Heart right ventricle (tissue), 16 donors: ENCODE data around the gene TMEM247. TPM values are rescaled to one million over a fixed set of nuclear protein-coding genes. Genes with fewer than 3 reads are reported as not detected.
A peak's percentile ranks its signal among the peaks of the same experiment; 100 is the strongest.

Source experiments
- ATAC-seq, 8 donors: fragments of 200-7000 bp; cut with Tn5 transposase; one replicate each; pipeline ENCODE4 v1.9.1; 2020; ENCODE audit warnings: mild to moderate bottlenecking in 8 of 8, moderate library complexity in 8 of 8, moderate number of reproducible peaks in 1 of 8
- DNase-seq, 2 donors: peaks; one replicate each; pipeline ENCODE4 v3.0.0-alpha.2; 2020
- H3K27ac ChIP-seq, 10 donors: fragments of 200-600 bp; sonication (generic) in 2 of 10; one replicate each; pipeline versions ENCODE4 v1.5.0 to v1.8.0; 2020 to 2022; ENCODE audit warnings: mild to moderate bottlenecking in 3 of 10
- H3K27me3 ChIP-seq, 7 donors: fragments of 200-600 bp; one replicate each; pipeline ENCODE4 v1.8.0; 2021 to 2022; ENCODE audit warnings: mild to moderate bottlenecking in 2 of 7
- H3K36me3 ChIP-seq, 9 donors: fragments of 200-600 bp; sonication (generic) in 1 of 9; one replicate each; pipeline versions ENCODE4 v1.5.0 to v1.8.0; 2020 to 2022; ENCODE audit warnings: mild to moderate bottlenecking in 2 of 9
- H3K4me1 ChIP-seq, 9 donors: fragments of 200-600 bp; sonication (generic) in 1 of 9; one replicate each; pipeline versions ENCODE4 v1.5.0 to v1.8.0; 2020 to 2022; ENCODE audit warnings: mild to moderate bottlenecking in 4 of 9
- H3K4me3 ChIP-seq, 10 donors: fragments of 200-600 bp; sonication (generic) in 2 of 10; one replicate each; pipeline versions ENCODE4 v1.5.0 to v1.8.0; 2020 to 2022; ENCODE audit warnings: mild to moderate bottlenecking in 7 of 10, moderate library complexity in 2 of 10
- H3K9me3 ChIP-seq, 11 donors: fragments of 200-600 bp in 10 of 11; sonication (generic) in 2 of 11; one replicate each; pipeline versions ENCODE4 v1.5.0 to v1.8.0; 2013 to 2022; ENCODE audit warnings: mild to moderate bottlenecking in 2 of 11, control low read depth in 1 of 11, moderate library complexity in 1 of 11
- WGBS, 2 donors: extraction: QIAGEN DNeasy Blood & Tissue Kit; methylation state at CpG; one replicate each; pipeline ENCODE4 v1.1.7; 2013; ENCODE audit warnings: inconsistent platforms in 1 of 2; 5-methylcytosine and 5-hydroxymethylcytosine counted together
- intact Hi-C, 10 donors: fragments of 100-400 bp; cut with DNase I; formaldehyde crosslinking; loops; one replicate each; pipeline versions ENCODE4 v1.11.1 to v1.14.2; 2022
- polyA plus RNA-seq, 2 donors: library from polyadenylated mRNA; stranded (reverse); fragments of 200-250 nt; gene quantifications; one replicate each; pipeline ENCODE4 v1.2.3, GENCODE V29; 2013
- total RNA-seq, 10 donors: library from RNA; stranded (reverse); fragmentation: NEBNext Ultra II Directional in 3 of 10; extraction: Animal tissue kit (Norgen Biotek cat#: 25700) in 3 of 10; gene quantifications; one replicate each; pipeline versions ENCODE4 v1.2.1 to v1.2.4, GENCODE V29; 2021 to 2023
- TF ChIP-seq, protein P1 (sequence below), 9 donors: fragments of 200-600 bp; sonication (generic) in 2 of 9; IDR thresholded peaks; one replicate each; pipeline versions ENCODE4 v1.5.0 to v1.8.0; 2021 to 2022; ENCODE audit warnings: antibody characterized with exemption in 9 of 9, mild to moderate bottlenecking in 5 of 9, moderate library complexity in 1 of 9
- donor health status: Arrhythmogenic right ventricular cardiomyopathy.
- donor health status: ischemic (EF 13 %, LVEDD 7.1; RV severe dilation, severe dysfunction).
- donor health status: healthy with polysubstance abuse.
- donor health status: DM: no; HTN: yes; CAD: no.
- donor health status: DM: no; HTN: no; CAD: no.
- donor health status: ischemic (EF 25% LVEDD 6.9; RV normal size, moderate dysfunction).
- donor health status: ischemic (EF 25% LVEDD 5.7; RV mildly dilated, moderate dysfunction).
- donor health status: healthy.
- donor health status: DM: yes; HTN: yes; CAD: no.
- donor health status: Ischemic cardiomyopathy.
- donor health status: ischemic (EF 35%, LVEDD 5.7; RV mildly dilated, moderate dysfunction).
- donor health status: nonischemic (EF 11% LVEDD 7.7; RV severe dilation, severe dysfunction).
- donor health status: DM: yes; HTN: yes; CAD: no.
- donor health status: PGD.
- donor health status: ischemic (EF 29% LVEDD 5.4; RV normal size, mild dysfunction).
- donor health status: nonischemic (EF 23%, LVEDD 6.1; RV moderate dilation, normal function).

TMEM247 gene
- total and polyA plus RNA-seq, 12 donors: not detected

DNA sequence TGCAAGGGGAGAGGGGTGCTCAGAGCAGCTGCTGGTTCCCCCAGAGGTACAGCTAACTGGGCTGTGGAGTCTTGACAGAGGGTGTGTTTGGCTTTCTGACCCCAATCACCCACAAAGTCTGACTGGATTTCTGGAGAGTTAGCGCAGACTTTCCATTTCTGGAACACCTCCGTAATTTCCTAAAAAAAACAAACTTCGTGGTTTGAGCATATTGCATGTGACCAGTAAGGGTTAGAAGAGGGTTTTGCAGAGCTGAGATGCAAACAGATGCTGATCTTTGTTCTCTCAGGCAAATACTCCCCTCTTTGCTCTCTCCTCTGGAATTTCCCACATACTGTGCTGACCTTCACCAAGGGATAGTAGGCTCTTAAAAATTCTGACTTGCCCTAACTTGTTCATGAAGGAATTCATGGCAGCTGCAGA, 44.5 kb upstream of the TMEM247 start:
- intact Hi-C loops: no loop called here
- ATAC-seq: peak in 1 of 8 donors; percentile 23
- Histone ChIP-seq H3K27ac (peak overlapping the region in 1 of 10 donors; percentile 48), H3K27me3 (no peaks in the 10 kb centered on the region), H3K4me3 (no peak overlapping the region), H3K9me3 (no peaks in the 10 kb centered on the region), H3K36me3 (no peaks in the 10 kb centered on the region), H3K4me1 (peaks cover 0 to 21% (median 10%) of the 10 kb centered on the region in 9 donors)
- TF ChIP-seq, protein P1, sequence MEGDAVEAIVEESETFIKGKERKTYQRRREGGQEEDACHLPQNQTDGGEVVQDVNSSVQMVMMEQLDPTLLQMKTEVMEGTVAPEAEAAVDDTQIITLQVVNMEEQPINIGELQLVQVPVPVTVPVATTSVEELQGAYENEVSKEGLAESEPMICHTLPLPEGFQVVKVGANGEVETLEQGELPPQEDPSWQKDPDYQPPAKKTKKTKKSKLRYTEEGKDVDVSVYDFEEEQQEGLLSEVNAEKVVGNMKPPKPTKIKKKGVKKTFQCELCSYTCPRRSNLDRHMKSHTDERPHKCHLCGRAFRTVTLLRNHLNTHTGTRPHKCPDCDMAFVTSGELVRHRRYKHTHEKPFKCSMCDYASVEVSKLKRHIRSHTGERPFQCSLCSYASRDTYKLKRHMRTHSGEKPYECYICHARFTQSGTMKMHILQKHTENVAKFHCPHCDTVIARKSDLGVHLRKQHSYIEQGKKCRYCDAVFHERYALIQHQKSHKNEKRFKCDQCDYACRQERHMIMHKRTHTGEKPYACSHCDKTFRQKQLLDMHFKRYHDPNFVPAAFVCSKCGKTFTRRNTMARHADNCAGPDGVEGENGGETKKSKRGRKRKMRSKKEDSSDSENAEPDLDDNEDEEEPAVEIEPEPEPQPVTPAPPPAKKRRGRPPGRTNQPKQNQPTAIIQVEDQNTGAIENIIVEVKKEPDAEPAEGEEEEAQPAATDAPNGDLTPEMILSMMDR (IDR thresholded peaks at IDR 0.05): no peak
- DNase-seq: no peak
- WGBS, 2 donors: 67 to 72% methylated on average over 3 of the region's 3 CpGs

DNA sequence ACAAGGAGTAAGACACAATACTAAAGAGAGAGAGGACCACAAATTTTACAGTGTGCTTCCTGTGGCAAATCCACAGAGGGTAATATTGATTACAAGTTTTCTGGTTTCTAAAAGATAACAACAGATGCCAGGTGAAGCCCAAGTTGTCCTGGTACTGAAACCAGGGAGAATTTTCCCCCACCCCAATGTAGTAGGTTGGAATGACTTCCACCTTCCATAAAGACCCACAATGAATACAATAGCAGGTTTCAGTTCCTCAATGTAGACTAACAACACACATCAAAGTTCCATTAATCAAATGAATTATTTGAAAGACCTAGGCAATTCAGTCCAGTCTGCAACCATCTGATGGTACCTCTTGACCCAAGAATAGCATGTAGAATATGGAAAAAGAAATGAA, 44.0 kb upstream of the TMEM247 start:
- TF ChIP-seq, protein P1 (IDR thresholded peaks at IDR 0.05): no peak
- Histone ChIP-seq H3K4me1 (peaks cover 0 to 21% (median 10%) of the 10 kb centered on the region in 9 donors), H3K9me3 (no peaks in the 10 kb centered on the region), H3K27ac (peak overlapping the region in 1 of 10 donors; percentile 48), H3K4me3 (no peak overlapping the region), H3K27me3 (no peaks in the 10 kb centered on the region), H3K36me3 (no peaks in the 10 kb centered on the region)
- ATAC-seq (no peak), DNase-seq (no peak)
- intact Hi-C loops: no loop called here

DNA sequence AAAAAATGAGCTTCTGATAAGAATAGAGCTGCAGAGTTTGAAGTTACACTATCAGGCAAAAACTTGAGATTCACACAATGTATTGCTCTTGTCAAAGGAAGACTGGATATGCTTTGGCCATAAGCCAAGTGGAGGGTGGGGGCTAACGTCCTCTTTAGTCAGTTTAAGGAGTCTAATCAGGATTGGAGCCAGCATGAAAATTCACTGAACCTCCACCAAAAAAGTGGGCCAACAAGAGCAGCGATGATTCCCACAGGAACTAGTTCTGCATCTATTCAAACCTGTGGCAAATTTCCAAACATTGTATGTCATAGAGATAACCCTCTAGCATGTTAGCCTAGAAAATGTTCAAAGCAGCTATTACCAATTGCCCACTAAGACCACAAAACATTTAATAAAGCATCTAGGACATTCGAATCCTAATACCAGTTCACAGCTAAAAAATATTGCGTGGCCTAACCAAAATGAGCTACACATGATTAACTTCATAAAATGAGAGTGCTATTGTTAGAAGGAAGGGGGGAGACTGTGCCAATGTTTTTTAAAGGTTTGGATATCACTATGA, 43.5 kb upstream of the TMEM247 start:
- intact Hi-C loops: no loop called here
- no peak for DNase-seq
- no peaks in the 10 kb centered on the region for H3K36me3 ChIP-seq
- H3K4me3 ChIP-seq: no peak overlapping the region
- WGBS, 2 donors: 42 to 48% methylated on average over 4 of the region's 4 CpGs
- no peaks in the 10 kb centered on the region for H3K27me3 ChIP-seq
- no peaks in the 10 kb centered on the region for H3K9me3 ChIP-seq
- peak overlapping the region in 1 of 10 donors; percentile 48 for H3K27ac ChIP-seq
- no peak for ATAC-seq
- TF ChIP-seq, protein P1 (IDR thresholded peaks at IDR 0.05): no peak
- peaks cover 0 to 21% (median 10%) of the 10 kb centered on the region in 9 donors for H3K4me1 ChIP-seq

DNA sequence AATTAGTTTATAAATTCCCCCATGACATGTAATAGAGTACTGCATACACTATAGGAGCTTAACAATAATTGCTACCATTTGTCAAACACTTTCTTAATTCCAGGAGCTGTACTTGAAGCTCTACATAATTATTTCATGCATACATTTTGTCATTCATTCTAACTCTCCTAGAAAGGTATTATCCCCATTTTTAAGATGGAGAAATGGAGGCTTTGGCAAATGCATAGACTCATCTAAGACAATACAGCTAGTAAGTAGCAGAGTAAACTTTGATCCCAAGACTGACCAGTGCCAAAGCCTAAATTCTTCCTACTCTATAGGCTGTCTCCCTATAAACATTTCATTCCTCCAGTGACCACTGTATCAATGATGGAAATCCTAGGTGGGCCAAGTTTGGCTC, 42.6 kb upstream of the TMEM247 start:
- intact Hi-C loops: no loop called here
- H3K36me3 ChIP-seq: no peaks in the 10 kb centered on the region
- TF ChIP-seq, protein P1 (IDR thresholded peaks at IDR 0.05): no peak
- no peak for ATAC-seq
- DNase-seq: no peak
- peak overlapping the region in 1 of 10 donors; percentile 48 for H3K27ac ChIP-seq
- peaks cover 0 to 21% (median 10%) of the 10 kb centered on the region in 9 donors for H3K4me1 ChIP-seq
- no peak overlapping the region for H3K4me3 ChIP-seq
- H3K9me3 ChIP-seq: no peaks in the 10 kb centered on the region
- H3K27me3 ChIP-seq: no peaks in the 10 kb centered on the region
